ENCODE data around the gene INSYN2A. TPM values are rescaled to one million over a fixed set of nuclear protein-coding genes. Genes with fewer than 3 reads are reported as not detected.

INSYN2A gene, protein sequence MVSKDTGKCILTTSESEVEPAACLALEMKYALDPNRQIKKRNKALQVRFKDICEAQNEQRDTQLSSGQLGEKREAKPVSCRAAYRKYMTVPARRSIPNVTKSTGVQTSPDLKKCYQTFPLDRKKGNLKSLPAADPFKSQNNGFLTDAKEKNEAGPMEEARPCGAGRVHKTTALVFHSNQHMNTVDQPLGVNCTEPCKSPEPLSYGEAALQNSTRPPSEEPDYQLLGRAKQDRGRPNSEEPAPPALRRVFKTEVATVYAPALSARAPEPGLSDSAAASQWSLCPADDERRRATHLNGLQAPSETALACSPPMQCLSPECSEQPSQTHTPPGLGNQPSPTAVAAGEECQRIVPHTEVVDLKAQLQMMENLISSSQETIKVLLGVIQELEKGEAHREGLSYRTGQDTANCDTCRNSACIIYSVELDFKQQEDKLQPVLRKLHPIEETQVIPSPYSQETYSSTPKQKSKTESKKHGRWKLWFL
- 0.05 TPM for total RNA-seq
- long read RNA-seq, partial matches to known transcripts, result 0 of 3 reads
- long read RNA-seq, other reads (novel, unspliced or antisense), result 3 of 3 reads

GRCh38 chr10:127196282-127197153 is at the start of gene INSYN2A:
TSS of gene INSYN2A (minus strand) at chr10:127196591. CDS start at chr10:127176395, 20,196 bp downstream.
- ATAC-seq (ENCODE audit: poor library complexity), result peak; percentile 38
- intact Hi-C loops (cut with DNase I), result no loop called here
- DNase-seq, result no peak

DNA sequence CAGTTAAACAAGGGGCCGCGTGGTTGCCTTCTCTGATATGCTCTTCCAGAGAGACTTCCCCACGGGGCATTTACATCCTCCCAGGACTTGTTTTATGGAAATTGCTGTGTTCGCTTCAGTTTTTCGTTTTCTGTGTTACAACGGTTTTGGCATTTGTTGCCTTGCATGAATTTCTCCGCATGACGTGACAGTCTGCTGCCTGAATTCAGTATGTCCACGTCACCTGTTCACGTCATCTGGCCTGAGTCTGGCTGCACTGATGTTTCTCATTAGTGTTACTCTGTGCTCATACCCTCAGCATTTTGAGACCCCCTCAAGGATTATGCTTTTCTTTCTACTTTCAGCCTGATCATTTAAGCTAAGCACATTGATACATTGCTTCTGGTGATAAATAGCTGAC is 49.1 kb upstream of the INSYN2A start:
- ATAC-seq (ENCODE audit: poor library complexity), result no peak

DNA sequence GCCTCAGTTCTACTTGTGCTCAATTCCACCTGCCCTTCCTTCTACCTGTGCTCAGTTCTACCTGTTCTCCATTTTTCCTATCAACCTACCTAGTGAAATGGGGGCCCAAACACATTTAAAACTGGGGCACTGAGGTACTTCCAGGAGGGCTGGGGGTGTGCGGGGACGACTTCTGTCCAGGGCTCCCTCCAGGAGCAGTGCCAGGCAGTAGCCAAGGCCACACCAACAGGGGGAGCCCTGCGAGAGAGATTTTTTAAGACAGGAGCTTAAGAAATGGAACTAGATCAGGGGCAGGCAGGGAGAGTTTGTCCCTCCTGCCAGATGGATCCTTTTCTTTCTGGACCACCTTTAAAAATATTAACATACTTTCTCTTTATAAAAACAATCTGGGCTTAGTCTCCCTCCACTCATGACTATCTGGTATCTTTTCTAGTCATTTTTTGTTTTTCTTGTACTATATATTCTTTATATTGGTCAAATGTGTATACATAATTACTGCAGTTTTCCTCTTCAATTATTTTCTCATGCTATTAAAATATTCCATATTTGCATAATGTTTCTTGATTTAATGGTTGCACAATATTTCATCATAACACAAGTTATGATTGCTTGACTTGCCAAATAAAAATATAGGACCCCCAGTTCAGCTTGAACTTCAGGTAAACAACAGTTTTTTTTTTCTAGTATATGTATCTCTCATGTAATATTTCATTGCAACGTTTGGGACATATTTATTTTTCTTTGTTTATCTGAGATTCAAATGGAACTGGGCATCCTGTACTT is 47.3 kb upstream of the INSYN2A start:
- intact Hi-C loops (cut with DNase I), result no loop called here
- no peak for ATAC-seq (ENCODE audit: poor library complexity)
- no peak for DNase-seq

More for the DNA sequence above, 49.1 kb upstream of the INSYN2A start:
- intact Hi-C loops (cut with DNase I), result no loop called here
- DNase-seq, result no peak

- intact Hi-C loops (cut with DNase I), result no loop called here
- DNase-seq (no peak), ATAC-seq (ENCODE audit: poor library complexity) (no peak)
Measured at GRCh38 chr10:127242914-127243313, 46.5 kb upstream of the INSYN2A start.

DNA sequence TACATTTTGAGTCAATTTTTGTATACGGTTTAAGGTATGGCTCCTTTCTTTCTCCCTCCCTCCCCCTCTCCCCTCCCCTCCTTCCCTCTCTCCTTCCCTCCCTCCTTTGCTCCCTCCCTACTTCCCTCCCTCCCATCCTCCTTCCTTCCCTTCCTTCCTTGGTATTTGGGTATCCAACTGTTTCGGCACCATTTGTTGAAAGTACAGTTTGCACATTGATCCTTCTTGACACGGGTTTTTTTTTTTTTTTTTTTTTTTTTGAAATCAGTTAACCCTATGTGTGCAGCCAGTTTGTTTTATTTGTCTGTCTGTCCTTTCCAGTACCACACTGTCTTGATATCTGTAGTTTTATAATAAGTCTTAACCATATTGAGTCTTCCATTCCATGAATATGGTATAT is 39.9 kb upstream of the INSYN2A start:
- intact Hi-C loops (cut with DNase I), result no loop called here
- ATAC-seq (ENCODE audit: poor library complexity) (no peak), DNase-seq (no peak)

GRCh38 chr10:127234306-127234800 is 38.0 kb upstream of the INSYN2A start:
- no peak for ATAC-seq (ENCODE audit: poor library complexity)
- DNase-seq, result no peak
- intact Hi-C loops (cut with DNase I), result no loop called here

- intact Hi-C loops (cut with DNase I), result no loop called here
- no peak for ATAC-seq (ENCODE audit: poor library complexity)
Measured at GRCh38 chr10:127228195-127228787, 31.9 kb upstream of the INSYN2A start.

GRCh38 chr10:127227663-127228062 is 31.3 kb upstream of the INSYN2A start:
- DNase-seq, result no peak
- ATAC-seq (ENCODE audit: poor library complexity), result no peak
- intact Hi-C loops (cut with DNase I), result no loop called here

More at GRCh38 chr10:127228195-127228787, 31.9 kb upstream of the INSYN2A start:
- DNase-seq, result no peak

DNA sequence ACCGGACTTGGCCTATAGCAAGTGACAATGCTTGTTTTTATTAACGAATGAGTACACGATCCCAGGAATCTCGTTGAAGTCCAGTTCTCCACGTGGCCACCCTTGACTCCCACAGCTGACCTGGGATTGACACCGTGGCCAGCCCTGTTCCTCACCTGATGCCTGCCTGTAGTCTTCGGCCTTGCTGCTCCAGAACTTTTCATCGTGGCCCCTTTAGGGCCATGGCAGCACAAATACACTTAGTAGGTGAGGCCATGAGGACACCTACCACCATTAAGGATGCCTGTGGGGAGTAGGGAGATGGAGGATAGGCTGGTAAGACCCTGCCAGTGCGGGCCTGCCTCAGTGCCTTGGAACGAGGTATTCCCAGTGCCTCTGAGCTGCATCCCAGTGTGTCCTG is 30.6 kb upstream of the INSYN2A start:
- no peak for ATAC-seq (ENCODE audit: poor library complexity)
- intact Hi-C loops (cut with DNase I), result no loop called here
- no peak for DNase-seq

DNA sequence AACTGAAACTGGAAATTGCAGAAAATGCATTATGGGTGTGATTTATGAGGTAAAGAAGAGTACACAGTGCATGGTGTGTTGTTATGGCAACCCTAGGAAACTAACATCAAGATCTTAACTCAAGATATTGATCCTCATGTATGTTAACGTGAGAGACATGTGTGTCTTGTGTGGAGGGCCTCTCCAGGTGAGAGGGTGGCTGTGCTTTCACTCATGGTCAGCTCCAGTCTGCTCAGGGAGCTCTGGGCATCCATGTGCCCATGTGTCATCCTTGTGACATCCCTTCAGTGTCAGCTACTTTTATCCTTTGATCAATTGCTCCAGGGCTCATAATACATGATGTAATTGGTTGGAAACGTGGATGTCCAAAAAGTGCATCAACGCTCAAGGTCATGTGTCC is 24.9 kb upstream of the INSYN2A start:
- intact Hi-C loops (cut with DNase I), result no loop called here
- DNase-seq (no peak), ATAC-seq (ENCODE audit: poor library complexity) (no peak)

DNA sequence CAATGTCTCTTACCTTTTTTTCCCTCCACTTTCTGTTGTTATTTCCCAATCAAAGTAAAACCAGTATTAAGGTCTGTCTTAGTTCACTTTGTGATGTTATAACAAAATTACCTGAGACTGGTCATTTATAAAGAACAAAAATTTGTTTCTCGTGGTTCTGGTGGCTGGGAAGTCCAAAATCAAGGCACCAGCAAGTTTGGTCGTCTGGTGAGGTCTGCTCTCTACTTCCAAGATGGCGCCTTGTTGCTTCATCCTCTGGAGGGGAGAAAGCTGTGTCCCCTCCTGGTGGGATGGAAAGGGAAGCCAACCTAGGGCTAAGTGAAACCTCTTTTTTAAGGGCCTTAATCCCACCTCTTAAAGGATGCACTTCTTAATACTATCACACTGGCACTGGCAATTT is 22.3 kb upstream of the INSYN2A start:
- no peak for ATAC-seq (ENCODE audit: poor library complexity)
- no peak for DNase-seq
- intact Hi-C loops (cut with DNase I), result no loop called here

GRCh38 chr10:127216786-127217185 is 20.4 kb upstream of the INSYN2A start:
- ATAC-seq (ENCODE audit: poor library complexity), result no peak
- DNase-seq, result no peak
- intact Hi-C loops (cut with DNase I), result no loop called here

- intact Hi-C loops (cut with DNase I), result no loop called here
- DNase-seq (no peak), ATAC-seq (ENCODE audit: poor library complexity) (no peak)
Measured at GRCh38 chr10:127216274-127216673, 19.9 kb upstream of the INSYN2A start.

- DNase-seq (no peak), ATAC-seq (ENCODE audit: poor library complexity) (no peak)
- intact Hi-C loops (cut with DNase I), result no loop called here
Measured at GRCh38 chr10:127215866-127216265, 19.5 kb upstream of the INSYN2A start.

- no peak for ATAC-seq (ENCODE audit: poor library complexity)
- intact Hi-C loops (cut with DNase I), result no loop called here
- no peak for DNase-seq
Measured at GRCh38 chr10:127210936-127211466, 14.6 kb upstream of the INSYN2A start.

DNA sequence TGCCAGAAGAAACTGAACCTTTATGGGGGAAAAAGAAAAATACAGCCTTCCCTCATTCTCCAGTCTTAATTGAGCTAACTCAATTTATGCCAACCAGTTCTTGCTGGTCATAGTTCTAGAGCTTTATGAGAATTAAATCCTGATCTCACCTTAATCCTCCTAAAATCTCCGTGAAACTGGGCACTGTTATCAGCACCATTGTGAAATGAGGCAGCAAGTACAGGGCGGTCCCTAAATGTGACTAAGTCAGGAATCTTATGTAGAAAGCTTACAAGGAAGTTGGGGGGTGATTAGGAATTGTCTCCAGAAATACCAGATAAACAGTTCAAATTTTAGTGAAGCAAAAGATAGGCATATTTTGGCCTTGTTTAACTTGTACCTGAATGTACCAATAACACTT is 10.7 kb upstream of the INSYN2A start:
- no peak for ATAC-seq (ENCODE audit: poor library complexity)
- no peak for DNase-seq
- intact Hi-C loops (cut with DNase I), result no loop called here

DNA sequence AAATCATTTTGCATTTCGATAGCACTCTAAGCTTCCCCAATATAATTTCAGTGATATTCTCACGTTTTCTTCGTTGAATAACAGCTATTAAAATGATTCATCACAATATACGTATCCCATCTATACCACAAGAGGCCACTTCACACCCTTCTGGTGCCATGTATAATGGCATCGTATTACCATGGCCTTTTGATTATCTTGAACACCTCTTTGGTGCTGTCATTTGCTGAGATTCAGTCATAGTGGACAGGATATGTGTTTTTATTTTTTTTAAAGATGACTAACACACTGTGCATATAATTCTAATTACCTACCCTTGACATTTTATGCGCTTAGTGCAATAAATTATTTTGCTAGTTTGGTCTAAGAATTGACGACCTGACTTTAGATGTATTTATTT is 6.7 kb upstream of the INSYN2A start:
- intact Hi-C loops (cut with DNase I), result no loop called here
- ATAC-seq (ENCODE audit: poor library complexity) (no peak), DNase-seq (no peak)

DNA sequence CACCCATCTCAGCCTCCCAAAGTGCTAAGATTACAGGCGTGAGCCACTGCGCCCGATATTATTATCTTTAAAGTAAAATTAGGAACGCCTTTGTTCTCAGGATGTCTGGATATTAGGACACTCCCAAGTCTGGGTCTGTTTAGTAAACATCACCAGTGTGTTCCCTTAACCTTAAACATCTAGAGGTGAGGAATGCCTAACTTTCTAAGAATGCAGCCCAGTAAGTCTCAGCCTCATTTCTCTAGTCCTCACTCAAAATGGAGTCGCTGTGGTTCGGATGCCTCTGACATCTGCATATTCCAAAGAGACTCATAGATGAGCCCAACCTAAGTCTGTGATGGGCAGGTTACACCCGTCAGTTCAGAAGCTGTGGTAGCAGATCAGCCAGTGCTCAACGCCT is 4.3 kb upstream of the INSYN2A start:
- intact Hi-C loops (cut with DNase I), result no loop called here
- DNase-seq, result no peak
- ATAC-seq (ENCODE audit: poor library complexity), result no peak

Data from Right ventricle myocardium superior (tissue), 1 donor.